Smooth muscle cell (in vitro differentiated cells): ENCODE results near the gene CDH10. TPM values are rescaled to one million over a fixed set of nuclear protein-coding genes. Genes with fewer than 3 reads are reported as not detected.

Experiments
- DNase-seq: peaks from one replicate; lab custom pipeline; 2025; ENCODE audit not compliant: unreplicated experiment; lab: John Stamatoyannopoulos, UW
- H2AFZ ChIP-seq: fragments of 200-600 bp; sonication (generic); 2 replicates; pipeline ENCODE4 v1.6.0; 2016; ENCODE audit warnings: antibody characterized with exemption, low read depth, mild to moderate bottlenecking
- H3F3A ChIP-seq: fragments of 200-600 bp; sonication (generic); 2 replicates; pipeline ENCODE4 v1.6.0; 2017; ENCODE audit warnings: antibody characterized with exemption, low read depth
- H3K27ac ChIP-seq: fragments of 200-600 bp; sonication (generic); 2 replicates; pipeline ENCODE4 v1.5.1; 2016; ENCODE audit warnings: low read depth, mild to moderate bottlenecking
- H3K27me3 ChIP-seq: fragments of 200-600 bp; sonication (generic); 2 replicates; pipeline ENCODE4 v1.6.1; 2016; ENCODE audit warnings: low read depth, mild to moderate bottlenecking
- H3K36me3 ChIP-seq: fragments of 200-600 bp; sonication (generic); 2 replicates; pipeline ENCODE4 v1.5.1; 2016; ENCODE audit warnings: low read depth
- H3K4me1 ChIP-seq: fragments of 200-600 bp; sonication (generic); 2 replicates; pipeline ENCODE4 v1.5.1; 2016; ENCODE audit warnings: low read depth
- H3K4me2 ChIP-seq: fragments of 200-600 bp; sonication (generic); 2 replicates; pipeline ENCODE4 v1.6.0; 2016; ENCODE audit warnings: mild to moderate bottlenecking
- H3K4me3 ChIP-seq: fragments of 200-600 bp; sonication (generic); 2 replicates; pipeline ENCODE4 v1.5.1; 2016; ENCODE audit warnings: mild to moderate bottlenecking
- H3K79me2 ChIP-seq: fragments of 200-600 bp; sonication (generic); 2 replicates; pipeline ENCODE4 v1.6.0; 2016; ENCODE audit warnings: low read depth, mild to moderate bottlenecking
- H3K9ac ChIP-seq: fragments of 200-600 bp; sonication (generic); 2 replicates; pipeline ENCODE4 v1.6.0; 2016; ENCODE audit warnings: low read depth
- H3K9me3 ChIP-seq: fragments of 200-600 bp; sonication (generic); replicated peaks from 2 replicates; pipeline ENCODE4 v1.5.1; 2016; ENCODE audit warnings: low read depth
- H4K20me1 ChIP-seq: fragments of 200-600 bp; sonication (generic); 2 replicates; pipeline ENCODE4 v1.6.0; 2016; ENCODE audit warnings: low read depth
- WGBS: methylation state at CpG from one replicate; pipeline ENCODE4 v1.1.7; 2016; ENCODE audit warnings: low lambda C conversion rate; 5-methylcytosine and 5-hydroxymethylcytosine counted together
- polyA plus RNA-seq: library from polyadenylated mRNA; unstranded; fragments of >200 nt; fragmentation: Nextera tagmentation; extraction: Ambion mirVana; gene quantifications from 2 replicates; pipeline ENCODE4 v1.2.1, GENCODE V29; 2016
- total RNA-seq: library from RNA; depleted of rRNA; stranded (reverse); fragments of >200 nt; gene quantifications from 2 replicates; pipeline ENCODE4 v1.2.3, GENCODE V29; 2014
- TF ChIP-seq, protein P1 (sequence below): fragments of 200-600 bp; sonication (generic); IDR thresholded peaks from 2 replicates; pipeline ENCODE4 v1.5.1; 2017; ENCODE audit warnings: borderline replicate concordance, mild to moderate bottlenecking, antibody characterized with exemption; ENCODE audit not compliant: insufficient read depth, poor library complexity, severe bottlenecking

CDH10 gene
- total and polyA plus RNA-seq, 2 experiments from 2014 or later: 0.66 to 2.2 TPM

DNA sequence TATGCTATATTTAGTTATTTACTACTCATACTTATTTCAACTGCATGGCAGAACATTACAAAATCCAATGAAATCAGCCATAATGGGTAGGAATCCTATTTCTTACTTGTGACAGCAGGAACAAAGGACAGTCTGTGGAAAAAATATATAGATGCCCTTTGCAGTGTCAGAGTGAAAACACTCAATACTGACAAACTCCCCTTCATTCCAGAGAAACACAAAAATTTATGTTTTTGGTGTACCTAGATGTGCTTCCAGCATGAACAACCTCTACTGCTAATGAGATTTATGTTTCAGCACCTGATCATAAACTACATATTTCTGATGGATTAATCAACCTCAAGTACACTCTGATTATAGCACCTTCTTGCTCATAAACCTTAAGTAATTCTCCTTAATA, 132.4 kb downstream of the CDH10 start:
- H3F3A ChIP-seq: no peaks in the 10 kb centered on the region
- H3K4me2 ChIP-seq: no peak overlapping the region
- H3K27ac ChIP-seq: no peak overlapping the region
- no peaks in the 10 kb centered on the region for H3K27me3 ChIP-seq
- H3K4me1 ChIP-seq: no peaks in the 10 kb centered on the region
- no peaks in the 10 kb centered on the region for H3K9me3 ChIP-seq
- H3K9ac ChIP-seq: no peak overlapping the region
- H3K79me2 ChIP-seq: no peaks in the 10 kb centered on the region
- no peak overlapping the region for H2AFZ ChIP-seq
- no peaks in the 10 kb centered on the region for H4K20me1 ChIP-seq
- TF ChIP-seq, protein P1, sequence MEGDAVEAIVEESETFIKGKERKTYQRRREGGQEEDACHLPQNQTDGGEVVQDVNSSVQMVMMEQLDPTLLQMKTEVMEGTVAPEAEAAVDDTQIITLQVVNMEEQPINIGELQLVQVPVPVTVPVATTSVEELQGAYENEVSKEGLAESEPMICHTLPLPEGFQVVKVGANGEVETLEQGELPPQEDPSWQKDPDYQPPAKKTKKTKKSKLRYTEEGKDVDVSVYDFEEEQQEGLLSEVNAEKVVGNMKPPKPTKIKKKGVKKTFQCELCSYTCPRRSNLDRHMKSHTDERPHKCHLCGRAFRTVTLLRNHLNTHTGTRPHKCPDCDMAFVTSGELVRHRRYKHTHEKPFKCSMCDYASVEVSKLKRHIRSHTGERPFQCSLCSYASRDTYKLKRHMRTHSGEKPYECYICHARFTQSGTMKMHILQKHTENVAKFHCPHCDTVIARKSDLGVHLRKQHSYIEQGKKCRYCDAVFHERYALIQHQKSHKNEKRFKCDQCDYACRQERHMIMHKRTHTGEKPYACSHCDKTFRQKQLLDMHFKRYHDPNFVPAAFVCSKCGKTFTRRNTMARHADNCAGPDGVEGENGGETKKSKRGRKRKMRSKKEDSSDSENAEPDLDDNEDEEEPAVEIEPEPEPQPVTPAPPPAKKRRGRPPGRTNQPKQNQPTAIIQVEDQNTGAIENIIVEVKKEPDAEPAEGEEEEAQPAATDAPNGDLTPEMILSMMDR: no peak
- DNase-seq: no peak
- H3K4me3 ChIP-seq: no peak overlapping the region
- no peaks in the 10 kb centered on the region for H3K36me3 ChIP-seq

DNA sequence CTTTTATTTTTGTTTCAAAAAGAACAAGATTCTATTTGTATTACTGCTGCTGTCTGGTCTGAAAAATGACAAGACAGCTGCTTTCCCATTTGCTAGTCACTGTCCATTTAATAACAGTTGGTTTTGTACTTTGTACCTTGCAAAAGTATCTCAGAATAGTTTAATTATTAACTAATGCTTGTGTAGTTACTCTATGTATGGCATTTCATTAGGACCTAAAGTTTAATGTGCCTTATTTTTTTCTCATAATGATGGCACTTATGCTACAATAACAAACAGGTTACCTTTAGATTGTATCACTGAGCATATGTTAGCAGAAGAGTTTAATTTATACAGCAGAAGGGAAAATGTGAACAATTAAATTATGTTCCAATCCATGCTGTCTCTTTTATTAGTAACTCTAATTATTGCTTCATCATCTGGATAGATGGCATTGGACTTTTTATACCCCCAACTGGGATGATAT, 134.2 kb downstream of the CDH10 start:
- Histone ChIP-seq H3K27ac (no peak overlapping the region), H3K79me2 (no peaks in the 10 kb centered on the region), H3K36me3 (no peaks in the 10 kb centered on the region), H3K4me2 (no peak overlapping the region), H3K9ac (no peak overlapping the region), H3K4me1 (no peaks in the 10 kb centered on the region), H4K20me1 (no peaks in the 10 kb centered on the region), H3K4me3 (no peak overlapping the region), H3F3A (no peaks in the 10 kb centered on the region), H2AFZ (no peak overlapping the region), H3K27me3 (no peaks in the 10 kb centered on the region), H3K9me3 (no peaks in the 10 kb centered on the region)
- no peak for DNase-seq
- TF ChIP-seq, protein P1: no peak

DNA sequence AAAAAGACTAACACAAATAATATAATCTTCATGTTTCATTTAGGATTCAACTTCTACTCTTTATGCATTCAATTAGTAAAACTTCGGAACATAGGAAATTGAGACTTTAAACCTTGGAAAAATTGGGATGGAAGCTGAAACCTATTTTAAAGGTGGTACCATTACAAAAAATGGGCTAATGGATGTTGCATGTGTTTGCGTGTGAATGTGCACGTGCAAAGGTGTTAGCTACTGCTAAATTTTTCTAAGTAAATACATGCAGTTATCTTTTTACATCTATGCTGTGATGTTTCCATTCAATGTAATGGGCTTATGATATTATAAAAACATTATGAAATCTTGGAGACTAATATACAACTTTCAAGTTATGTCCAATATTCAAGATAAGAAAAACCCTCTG, 134.8 kb downstream of the CDH10 start:
- H4K20me1 ChIP-seq: no peaks in the 10 kb centered on the region
- no peak overlapping the region for H3K27ac ChIP-seq
- no peak overlapping the region for H3K9ac ChIP-seq
- no peak overlapping the region for H3K4me3 ChIP-seq
- no peak for DNase-seq
- no peaks in the 10 kb centered on the region for H3K9me3 ChIP-seq
- H3F3A ChIP-seq: no peaks in the 10 kb centered on the region
- whole genome bisulfite sequencing: 83% methylated on average over 3 of the region's 3 CpGs
- no peak overlapping the region for H3K4me2 ChIP-seq
- no peaks in the 10 kb centered on the region for H3K27me3 ChIP-seq
- TF ChIP-seq, protein P1: no peak
- H3K36me3 ChIP-seq: no peaks in the 10 kb centered on the region
- H3K79me2 ChIP-seq: no peaks in the 10 kb centered on the region
- no peak overlapping the region for H2AFZ ChIP-seq
- H3K4me1 ChIP-seq: no peaks in the 10 kb centered on the region

DNA sequence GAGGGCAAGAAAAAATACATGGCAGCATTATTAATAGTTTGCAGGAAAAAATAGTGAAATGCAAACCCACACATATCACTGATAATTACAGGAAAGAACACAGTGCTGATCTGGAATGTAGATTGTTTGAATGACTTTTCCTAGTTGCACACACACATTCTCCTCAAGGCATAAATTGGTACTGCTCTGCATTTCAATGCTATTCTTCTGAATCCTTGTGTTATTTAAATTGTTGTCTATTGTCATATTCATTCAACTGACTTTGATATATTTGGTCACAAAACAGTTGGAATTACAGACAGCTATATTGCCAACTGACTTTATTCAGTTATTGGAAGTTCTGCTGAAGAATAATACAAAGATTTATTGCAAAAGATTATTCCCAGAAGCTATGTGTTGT, 139.5 kb downstream of the CDH10 start:
- H3K79me2 ChIP-seq: no peaks in the 10 kb centered on the region

More for the DNA sequence above, 139.5 kb downstream of the CDH10 start:
- Histone ChIP-seq H3K27me3 (no peaks in the 10 kb centered on the region), H3K4me2 (no peak overlapping the region), H3K36me3 (no peaks in the 10 kb centered on the region), H4K20me1 (no peaks in the 10 kb centered on the region), H3K4me1 (no peaks in the 10 kb centered on the region), H3K27ac (no peak overlapping the region), H3K9ac (no peak overlapping the region), H3K4me3 (no peak overlapping the region), H3F3A (no peaks in the 10 kb centered on the region), H2AFZ (no peak overlapping the region), H3K9me3 (no peaks in the 10 kb centered on the region)
- TF ChIP-seq, protein P1: no peak
- DNase-seq: no peak
